NB4 (cell line): Measurements from ENCODE around the gene NELL1.

Experiments
- CTCF ChIP-seq: IDR thresholded peaks from one replicate; pipeline ENCODE4 v1.5.1; 2012; ENCODE audit warnings: low read depth, low read length
- MAX ChIP-seq: IDR thresholded peaks from 2 replicates; pipeline ENCODE4 v1.6.1; 2011; ENCODE audit warnings: low read depth, low read length
- POLR2A ChIP-seq: IDR thresholded peaks from 2 replicates; pipeline ENCODE4 v1.6.1; 2011; ENCODE audit warnings: mild to moderate bottlenecking; ENCODE audit not compliant: insufficient read length; ENCODE audit errors: extremely low read depth

GRCh38 chr11:21119411-21119810 lies 450.0 kb downstream of the NELL1 start:
- no peak for TF ChIP-seq CTCF
- TF ChIP-seq POLR2A, result no peak
- TF ChIP-seq MAX, result no peak
